Brain microvascular endothelial cell (primary cell): ENCODE results near the gene NPC1.

Experiments
- DNase-seq: peaks from one replicate; pipeline ENCODE4 v3.0.0-alpha.2; 2020
- H3K27ac ChIP-seq: fragments of 250-450 bp; sonication (Bioruptor Pico); 2 replicates; pipeline ENCODE4 v1.5.1; 2020; ENCODE audit warnings: mild to moderate bottlenecking, moderate library complexity
- H3K27me3 ChIP-seq: fragments of 250-450 bp; sonication (Bioruptor Pico); replicated peaks from 2 replicates; pipeline ENCODE4 v1.5.1; 2020; ENCODE audit warnings: mild to moderate bottlenecking
- H3K36me3 ChIP-seq: fragments of 250-450 bp; sonication (Bioruptor Pico); replicated peaks from 2 replicates; pipeline ENCODE4 v1.5.1; 2020; ENCODE audit warnings: mild to moderate bottlenecking
- H3K4me3 ChIP-seq: 2 replicates; pipeline ENCODE4 v1.5.1; 2011; ENCODE audit warnings: low read depth, mild to moderate bottlenecking, control low read depth, low read length, moderate library complexity
- in situ Hi-C: cut with HindIII; loops from 2 replicates; pipeline ENCODE4 v1.10.0; 2017; ENCODE audit warnings: low sequenced_read_pairs, low pct_ligation_motif_present
- TF ChIP-seq, protein P1 (sequence below): IDR thresholded peaks from 2 replicates; pipeline ENCODE4 v1.5.1; 2011; ENCODE audit warnings: low read depth, mild to moderate bottlenecking, moderate library complexity, low read length, control low read depth, inconsistent platforms; ENCODE audit errors: missing control alignments

The NPC1 gene

DNA sequence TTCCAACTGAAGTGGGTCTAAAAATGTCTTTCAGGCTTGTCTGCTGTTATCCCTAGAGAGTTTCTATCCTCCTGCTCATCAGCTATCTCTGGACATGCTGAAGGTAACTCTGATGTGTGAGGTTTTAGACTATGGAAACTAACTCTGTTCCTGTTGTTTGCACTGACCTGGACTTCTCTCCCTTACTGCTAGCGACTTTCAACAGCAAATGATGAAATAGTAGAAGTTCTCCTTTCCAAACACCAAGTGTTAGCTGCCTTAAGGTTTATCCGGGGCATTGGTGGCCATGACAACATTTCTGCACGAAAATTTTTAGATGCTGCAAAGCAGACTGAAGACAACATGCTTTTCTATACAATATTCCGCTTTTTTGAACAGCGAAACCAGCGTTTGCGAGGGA is 56.1 kb downstream of the NPC1 start:
- no peak for DNase-seq
- Histone ChIP-seq H3K36me3 (peaks cover 81% of the 10 kb centered on the region), H3K27ac (peak overlapping the region; percentile 42), H3K4me3 (no peak overlapping the region), H3K27me3 (no peaks in the 10 kb centered on the region)
- in situ Hi-C loops, result no loop called here
- TF ChIP-seq, protein P1, sequence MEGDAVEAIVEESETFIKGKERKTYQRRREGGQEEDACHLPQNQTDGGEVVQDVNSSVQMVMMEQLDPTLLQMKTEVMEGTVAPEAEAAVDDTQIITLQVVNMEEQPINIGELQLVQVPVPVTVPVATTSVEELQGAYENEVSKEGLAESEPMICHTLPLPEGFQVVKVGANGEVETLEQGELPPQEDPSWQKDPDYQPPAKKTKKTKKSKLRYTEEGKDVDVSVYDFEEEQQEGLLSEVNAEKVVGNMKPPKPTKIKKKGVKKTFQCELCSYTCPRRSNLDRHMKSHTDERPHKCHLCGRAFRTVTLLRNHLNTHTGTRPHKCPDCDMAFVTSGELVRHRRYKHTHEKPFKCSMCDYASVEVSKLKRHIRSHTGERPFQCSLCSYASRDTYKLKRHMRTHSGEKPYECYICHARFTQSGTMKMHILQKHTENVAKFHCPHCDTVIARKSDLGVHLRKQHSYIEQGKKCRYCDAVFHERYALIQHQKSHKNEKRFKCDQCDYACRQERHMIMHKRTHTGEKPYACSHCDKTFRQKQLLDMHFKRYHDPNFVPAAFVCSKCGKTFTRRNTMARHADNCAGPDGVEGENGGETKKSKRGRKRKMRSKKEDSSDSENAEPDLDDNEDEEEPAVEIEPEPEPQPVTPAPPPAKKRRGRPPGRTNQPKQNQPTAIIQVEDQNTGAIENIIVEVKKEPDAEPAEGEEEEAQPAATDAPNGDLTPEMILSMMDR, result no peak

DNA sequence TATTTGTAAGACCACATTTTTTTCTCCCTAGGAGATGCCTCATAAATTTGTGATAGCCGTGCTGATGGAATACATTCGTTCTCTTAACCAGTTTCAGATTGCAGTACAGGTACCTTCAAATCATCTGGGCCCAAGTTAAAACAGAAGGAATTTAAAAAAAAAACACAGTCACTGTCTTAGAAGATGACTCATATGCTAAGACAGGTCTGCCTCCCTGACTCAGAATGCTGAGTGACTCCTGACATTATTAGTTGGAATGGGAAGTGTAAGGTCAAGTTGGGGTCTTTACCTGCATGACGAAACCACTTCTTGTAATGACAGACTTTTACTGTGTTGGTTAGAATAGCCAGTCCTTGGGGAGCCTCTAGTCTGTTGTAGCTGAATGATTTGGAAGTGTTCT is 56.7 kb downstream of the NPC1 start:
- Histone ChIP-seq H3K27ac (peak overlapping the region; percentile 42), H3K27me3 (no peaks in the 10 kb centered on the region), H3K4me3 (no peak overlapping the region), H3K36me3 (peaks cover 75% of the 10 kb centered on the region)
- TF ChIP-seq, protein P1, result no peak
- in situ Hi-C loops, result no loop called here
- DNase-seq, result peak; percentile 49

DNA sequence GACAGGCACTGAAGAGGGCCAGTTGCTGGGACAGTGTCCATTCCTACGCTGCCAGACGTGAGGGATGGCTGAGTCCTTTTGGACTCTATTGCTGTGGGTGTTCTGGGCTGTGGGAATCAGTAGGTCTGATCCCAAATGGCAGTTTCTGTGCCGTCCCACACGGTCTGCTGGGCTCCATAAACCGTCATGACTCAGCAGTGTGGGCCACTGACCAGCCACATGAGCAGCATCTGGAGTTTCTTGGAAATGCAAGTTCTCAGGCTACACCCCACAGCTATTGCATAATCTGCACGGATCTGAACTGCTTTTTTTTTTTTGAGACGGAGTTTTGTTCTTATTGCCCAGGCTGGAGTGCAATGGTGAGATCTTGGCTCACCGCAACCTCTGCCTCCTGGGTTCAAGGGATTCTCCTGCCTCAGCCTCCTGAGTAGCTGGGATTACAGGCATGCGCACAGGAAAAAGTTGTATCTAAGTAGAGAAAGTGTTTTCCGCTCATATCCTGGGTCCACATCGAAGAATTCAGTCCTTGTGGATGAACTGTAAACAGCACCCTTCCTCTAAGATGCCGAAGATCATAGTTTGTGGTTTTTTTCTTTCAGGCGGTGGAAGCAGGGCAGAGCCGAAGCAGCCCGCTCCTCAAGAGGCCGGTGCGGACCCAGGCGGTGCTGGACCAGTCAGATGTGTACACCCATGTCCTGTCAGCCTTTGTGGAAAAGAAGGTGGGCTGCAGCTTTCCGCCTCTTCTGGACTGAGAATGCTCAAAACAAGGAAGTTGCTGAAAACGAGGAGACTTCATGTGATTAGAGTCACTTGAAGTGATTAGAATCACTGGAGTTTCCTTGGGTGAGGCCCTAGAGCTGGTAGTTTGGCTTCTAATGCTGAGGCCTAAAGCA is 57.5 kb downstream of the NPC1 start:
- in situ Hi-C loops, result no loop called here
- Histone ChIP-seq H3K27ac (no peak overlapping the region), H3K27me3 (no peaks in the 10 kb centered on the region), H3K36me3 (peaks cover 69% of the 10 kb centered on the region), H3K4me3 (no peak overlapping the region)
- TF ChIP-seq, protein P1, result peak; percentile 3
- no peak for DNase-seq

DNA sequence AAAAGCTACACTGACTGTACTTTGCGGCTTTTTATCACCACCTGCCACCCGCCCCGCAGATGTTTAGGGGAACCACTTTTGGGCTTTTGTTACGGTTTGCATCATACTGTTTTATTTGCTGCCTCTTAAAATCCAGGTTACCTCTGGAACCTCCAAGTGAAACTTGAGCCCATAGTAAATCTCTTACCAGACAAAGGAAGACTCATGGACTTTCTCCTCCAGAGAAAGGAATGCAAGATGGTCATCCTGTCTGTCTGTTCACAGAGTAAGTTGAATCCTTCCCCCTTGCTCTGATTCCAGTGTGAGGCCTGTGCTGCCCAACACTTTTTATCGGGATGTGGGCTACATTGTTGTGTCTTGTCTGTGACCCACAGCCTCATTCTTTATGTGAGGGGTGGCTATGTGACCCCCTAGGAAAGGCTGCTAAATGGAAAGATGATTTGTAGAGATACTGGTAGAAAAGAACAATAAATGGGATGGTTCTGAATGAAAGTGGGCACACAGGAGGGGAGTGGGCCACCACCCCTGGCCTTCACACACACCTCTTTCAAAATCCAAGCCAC is 59.7 kb downstream of the NPC1 start:
- no peak for DNase-seq
- in situ Hi-C loops, result no loop called here
- no peaks in the 10 kb centered on the region for H3K27me3 ChIP-seq
- no peak overlapping the region for H3K27ac ChIP-seq
- TF ChIP-seq, protein P1, result no peak
- H3K4me3 ChIP-seq, result no peak overlapping the region
- H3K36me3 ChIP-seq, result peaks cover 65% of the 10 kb centered on the region

DNA sequence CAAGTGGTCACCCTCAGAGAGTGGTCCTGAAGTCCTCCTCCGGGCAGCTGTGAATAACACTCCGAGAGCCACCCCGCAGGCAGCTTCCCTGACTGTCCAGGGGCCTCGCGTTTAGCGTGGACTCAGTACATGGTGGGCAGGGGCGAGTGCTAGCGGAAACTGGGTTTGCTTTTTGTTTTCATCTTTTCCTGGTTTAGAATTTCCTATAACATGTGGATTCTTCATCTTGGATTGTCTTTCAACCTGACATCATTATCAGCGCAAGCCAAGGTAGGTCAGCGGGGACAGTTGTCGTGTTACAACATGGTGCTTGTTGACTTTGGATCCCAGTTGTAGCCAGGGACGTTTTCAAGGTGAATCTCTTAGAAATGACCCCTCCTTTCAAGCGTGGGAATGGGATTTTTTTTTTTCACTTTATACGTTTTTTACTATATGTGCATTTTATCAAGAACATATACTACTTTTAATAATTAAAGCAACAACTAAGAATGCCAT is 62.0 kb downstream of the NPC1 start:
- H3K36me3 ChIP-seq, result peaks cover 64% of the 10 kb centered on the region
- in situ Hi-C loops, result no loop called here
- DNase-seq, result no peak
- no peaks in the 10 kb centered on the region for H3K27me3 ChIP-seq
- no peak overlapping the region for H3K4me3 ChIP-seq
- TF ChIP-seq, protein P1, result no peak
- H3K27ac ChIP-seq, result no peak overlapping the region
